ENCODE results near the gene B4GALT4.
"Not testable (repeated sequence)": the region's sequence is repeated elsewhere in the genome, so short reads cannot be mapped to it uniquely, and the experiment has no call there.

Gene B4GALT4, protein sequence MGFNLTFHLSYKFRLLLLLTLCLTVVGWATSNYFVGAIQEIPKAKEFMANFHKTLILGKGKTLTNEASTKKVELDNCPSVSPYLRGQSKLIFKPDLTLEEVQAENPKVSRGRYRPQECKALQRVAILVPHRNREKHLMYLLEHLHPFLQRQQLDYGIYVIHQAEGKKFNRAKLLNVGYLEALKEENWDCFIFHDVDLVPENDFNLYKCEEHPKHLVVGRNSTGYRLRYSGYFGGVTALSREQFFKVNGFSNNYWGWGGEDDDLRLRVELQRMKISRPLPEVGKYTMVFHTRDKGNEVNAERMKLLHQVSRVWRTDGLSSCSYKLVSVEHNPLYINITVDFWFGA

DNA sequence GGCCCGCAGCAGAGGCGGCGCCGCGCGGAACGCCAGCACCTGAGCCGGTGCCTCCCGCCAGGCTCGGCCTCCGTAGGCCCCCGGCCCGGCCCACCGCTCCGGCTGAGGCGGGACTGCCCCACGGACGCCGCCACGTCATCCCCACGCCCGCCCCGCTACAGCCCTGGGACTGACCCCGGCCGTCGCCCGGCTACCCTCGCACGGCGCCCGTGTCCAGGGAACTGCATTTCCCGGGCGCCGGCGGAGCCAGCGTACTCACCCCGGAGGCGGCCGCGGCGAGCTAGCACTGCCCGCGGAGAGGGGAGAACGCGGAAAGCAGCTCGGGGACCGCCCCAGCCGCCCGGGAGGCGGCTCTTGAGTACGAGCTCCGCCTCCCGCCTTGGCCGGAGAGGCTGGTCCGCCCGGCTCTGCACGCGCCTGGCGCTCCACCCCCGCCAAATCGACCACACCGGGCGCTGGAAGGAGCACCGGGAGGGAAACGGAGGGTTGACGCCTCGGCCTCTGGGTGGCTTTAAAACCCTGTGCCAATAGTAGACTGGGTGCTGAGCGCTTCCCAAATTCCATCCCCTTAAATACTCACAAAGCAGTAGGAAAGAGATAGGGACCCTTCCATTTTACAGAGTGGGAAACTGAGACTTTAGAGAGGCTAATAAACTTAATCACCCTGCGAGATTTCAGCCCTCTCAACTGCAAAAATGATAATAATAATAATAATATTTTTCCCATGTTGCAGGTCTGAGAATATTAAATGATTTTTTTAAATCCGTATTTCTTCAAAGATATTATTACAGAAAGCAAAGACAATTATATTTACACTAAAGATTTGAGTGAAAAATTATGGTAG, at the start of gene B4GALT4:
TSS of gene B4GALT4 (minus strand) at position 288 of the 844 bp plus-strand sequence. CDS start 10,779 bp downstream, outside the sequence.
- no peaks in the 10 kb centered on the region for H3K27me3 Mint-ChIP-seq
- DNase-seq (ENCODE audit: low spot score in 2 of 2) (peak; percentile 62 to 75), ATAC-seq (ENCODE audit: low read depth) (peak; percentile 83)
- H3K4me1 Mint-ChIP-seq, result peaks cover 17% of the 10 kb centered on the region
- no peaks in the 10 kb centered on the region for H3K9me3 Mint-ChIP-seq
- H3K27ac Mint-ChIP-seq, result peak within 1 kb of the TSS; percentile 79
- peaks cover 6% of the 10 kb centered on the region for H3K36me3 Mint-ChIP-seq
- peak within 1 kb of the TSS; percentile 86 for H3K4me3 Mint-ChIP-seq

DNA sequence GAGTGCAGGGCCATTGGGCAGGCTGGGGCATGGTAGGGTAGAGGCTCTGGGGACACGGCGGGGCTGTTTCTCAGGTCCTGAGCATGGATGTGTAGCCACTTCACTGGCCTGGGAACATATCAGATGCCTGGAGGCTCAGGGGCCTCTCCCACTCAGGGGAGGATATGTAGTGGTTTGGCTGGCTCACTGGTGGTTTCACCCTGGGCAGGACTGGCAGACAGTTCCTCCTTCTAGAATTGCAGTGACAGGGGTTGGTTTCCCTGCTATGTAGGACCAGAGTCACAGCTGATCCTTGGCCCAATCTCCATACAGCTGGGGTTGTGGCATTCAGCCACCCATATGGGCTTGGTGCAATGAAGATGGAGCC, 48.7 kb upstream of the B4GALT4 start:
- Mint-ChIP-seq H3K9me3 (peaks cover 10% of the 10 kb centered on the region), H3K4me1 (peaks cover 20% of the 10 kb centered on the region), H3K27ac (no peak overlapping the region), H3K36me3 (peaks cover 7% of the 10 kb centered on the region), H3K4me3 (no peak overlapping the region), H3K27me3 (no peaks in the 10 kb centered on the region)
- DNase-seq (ENCODE audit: low spot score in 2 of 2) (no peak), ATAC-seq (ENCODE audit: low read depth) (no peak)

DNA sequence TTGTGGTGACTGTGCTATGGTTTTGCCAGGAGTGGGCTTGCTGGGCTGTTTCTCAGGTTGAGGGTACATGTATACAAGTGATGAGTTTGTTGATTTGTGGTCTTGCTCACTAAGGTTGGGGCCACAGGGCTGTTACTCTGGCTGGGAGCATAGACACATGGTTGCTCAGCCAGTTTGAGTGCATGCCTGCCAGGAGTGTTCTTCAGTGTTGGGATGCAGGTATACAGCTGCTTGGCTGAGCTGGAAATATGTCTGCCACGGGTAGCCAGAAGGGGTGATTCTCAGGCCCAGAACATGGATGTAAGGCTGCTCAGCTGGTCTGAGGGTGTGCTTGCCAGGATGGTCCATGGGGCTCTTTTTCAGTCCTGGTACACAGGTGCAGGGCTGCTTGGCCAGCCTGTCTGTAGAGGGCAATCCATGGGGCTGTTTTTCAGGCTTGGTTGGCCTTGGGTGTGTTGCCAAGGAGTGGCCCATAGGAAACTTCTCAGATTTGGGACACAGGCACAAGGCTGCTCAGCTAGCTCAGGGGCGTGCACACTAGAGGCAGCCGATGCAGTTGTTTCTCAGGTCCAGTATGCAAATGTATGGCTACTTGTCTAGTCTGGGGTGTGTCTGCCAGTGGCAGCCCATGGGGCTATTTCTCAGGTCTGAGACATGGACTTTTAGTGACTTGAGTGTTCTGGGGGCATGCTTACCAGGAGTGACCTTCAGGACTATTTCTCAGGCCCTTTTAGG, 48.2 kb upstream of the B4GALT4 start:
- Mint-ChIP-seq H3K27ac (no peak overlapping the region), H3K4me1 (peaks cover 20% of the 10 kb centered on the region), H3K36me3 (peaks cover 7% of the 10 kb centered on the region), H3K27me3 (no peaks in the 10 kb centered on the region), H3K4me3 (no peak overlapping the region), H3K9me3 (peaks cover 11% of the 10 kb centered on the region)
- ATAC-seq (ENCODE audit: low read depth), result no peak
- no peak for DNase-seq (ENCODE audit: low spot score in 2 of 2)

DNA sequence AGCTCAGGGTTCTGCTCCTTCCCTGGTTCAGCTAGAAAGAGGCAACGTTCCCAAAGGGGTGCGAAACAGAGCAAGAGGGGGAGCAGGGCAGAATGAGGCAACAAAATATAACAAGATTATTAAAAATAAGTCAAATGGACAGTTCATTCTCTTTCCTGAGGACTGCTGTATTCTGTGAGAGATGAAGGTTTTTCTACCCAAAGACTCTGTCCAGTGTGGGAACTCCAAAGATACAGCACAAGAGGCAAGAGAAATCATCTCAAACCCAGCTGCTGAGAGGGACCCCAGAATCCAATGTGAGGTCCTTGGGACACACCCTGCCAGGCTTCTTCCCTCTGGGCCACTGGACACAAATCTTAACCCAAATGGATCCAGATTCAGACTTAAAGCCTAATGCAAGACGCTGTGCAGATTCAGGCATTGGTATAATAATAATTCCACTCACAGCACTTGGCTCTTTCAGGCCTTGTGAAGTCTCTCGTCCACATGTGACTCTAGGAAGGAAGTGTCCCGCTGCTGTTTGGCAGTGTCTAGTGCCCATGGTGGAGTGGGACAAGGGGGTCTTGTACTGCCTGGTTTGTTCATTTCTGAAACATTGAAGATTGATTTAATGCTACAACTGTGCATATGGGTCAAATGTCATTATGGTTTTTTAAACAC, 39.0 kb upstream of the B4GALT4 start:
- H3K4me3 Mint-ChIP-seq, result no peak overlapping the region
- H3K27me3 Mint-ChIP-seq, result no peaks in the 10 kb centered on the region
- no peak for ATAC-seq (ENCODE audit: low read depth)
- peaks cover 12% of the 10 kb centered on the region for H3K9me3 Mint-ChIP-seq
- H3K27ac Mint-ChIP-seq, result no peak overlapping the region
- DNase-seq (ENCODE audit: low spot score in 2 of 2), result no peak
- no peaks in the 10 kb centered on the region for H3K4me1 Mint-ChIP-seq
- H3K36me3 Mint-ChIP-seq, result peaks cover 9% of the 10 kb centered on the region

DNA sequence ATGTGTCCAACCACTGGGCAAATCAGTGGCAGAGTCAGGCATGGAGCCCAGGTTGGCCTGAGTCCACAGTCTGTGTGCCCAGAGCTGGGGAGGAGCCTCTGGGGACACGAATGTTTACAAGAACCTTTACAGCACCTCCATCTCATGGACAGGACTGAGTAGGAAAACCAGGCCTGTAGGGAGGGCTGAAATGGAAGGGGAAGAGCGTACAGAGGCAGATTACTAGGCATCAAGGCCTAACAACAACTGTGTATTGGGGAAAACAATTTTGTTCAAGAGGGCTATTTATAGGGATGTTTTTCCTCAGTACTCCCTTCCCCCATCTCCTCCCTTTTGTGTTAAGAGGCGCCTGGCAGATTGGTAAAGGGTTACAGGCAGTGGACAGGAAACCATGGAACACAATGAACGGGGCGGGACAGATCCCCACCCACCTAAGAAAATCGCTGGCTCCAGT, 38.5 kb upstream of the B4GALT4 start:
- Mint-ChIP-seq H3K4me3 (no peak overlapping the region), H3K9me3 (peaks cover 12% of the 10 kb centered on the region), H3K27ac (no peak overlapping the region), H3K27me3 (no peaks in the 10 kb centered on the region), H3K4me1 (no peaks in the 10 kb centered on the region), H3K36me3 (peaks cover 9% of the 10 kb centered on the region)
- ATAC-seq (ENCODE audit: low read depth) (no peak), DNase-seq (ENCODE audit: low spot score in 2 of 2) (no peak)

DNA sequence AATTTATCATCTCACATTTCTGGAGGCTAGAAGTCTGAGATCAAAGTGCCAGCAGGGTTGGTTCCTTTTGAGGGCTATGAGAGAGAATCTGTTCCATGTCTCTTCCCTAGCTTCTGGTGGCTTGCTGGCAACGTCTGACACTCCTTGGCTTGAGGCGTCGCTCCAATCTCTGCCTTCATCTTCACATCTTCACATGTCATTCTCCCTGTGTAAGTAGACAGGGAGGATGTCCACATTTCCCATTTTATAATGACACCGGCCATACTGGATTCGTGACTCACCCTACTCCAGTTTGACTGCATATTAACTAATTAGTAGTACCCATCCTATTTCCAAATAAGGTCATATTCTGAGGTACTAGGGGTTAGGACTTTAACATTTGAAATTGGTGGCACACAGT, 36.0 kb upstream of the B4GALT4 start:
- DNase-seq (ENCODE audit: low spot score in 2 of 2) (no peak), ATAC-seq (ENCODE audit: low read depth) (no peak)
- H3K36me3 Mint-ChIP-seq, result peaks cover 2% of the 10 kb centered on the region
- H3K9me3 Mint-ChIP-seq, result peaks cover 3% of the 10 kb centered on the region
- no peaks in the 10 kb centered on the region for H3K4me1 Mint-ChIP-seq
- no peaks in the 10 kb centered on the region for H3K27me3 Mint-ChIP-seq
- no peak overlapping the region for H3K4me3 Mint-ChIP-seq
- H3K27ac Mint-ChIP-seq, result no peak overlapping the region

DNA sequence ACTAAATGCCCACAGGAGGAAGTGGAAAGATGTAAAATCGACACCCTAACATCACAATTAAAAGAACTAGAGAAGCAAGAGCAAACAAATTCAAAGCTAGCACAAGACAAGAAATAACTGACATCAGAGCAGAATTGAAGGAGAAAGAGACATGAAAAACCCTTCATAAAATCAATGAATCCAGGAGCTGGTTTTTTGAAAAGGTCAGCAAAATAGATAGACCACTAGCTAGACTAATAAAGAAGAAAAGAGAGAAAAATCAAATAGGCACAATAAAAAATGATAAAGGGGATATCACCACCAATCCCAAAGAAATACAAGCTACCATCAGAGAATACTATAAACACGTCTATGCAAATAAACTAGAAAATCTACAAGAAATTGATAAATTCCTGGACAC, 29.5 kb upstream of the B4GALT4 start:
- H3K27ac Mint-ChIP-seq; H3K27me3 Mint-ChIP-seq; DNase-seq (ENCODE audit: low spot score in 2 of 2); ATAC-seq (ENCODE audit: low read depth); H3K36me3 Mint-ChIP-seq; H3K4me1 Mint-ChIP-seq; H3K4me3 Mint-ChIP-seq; H3K9me3 Mint-ChIP-seq: not testable (repeated sequence)

DNA sequence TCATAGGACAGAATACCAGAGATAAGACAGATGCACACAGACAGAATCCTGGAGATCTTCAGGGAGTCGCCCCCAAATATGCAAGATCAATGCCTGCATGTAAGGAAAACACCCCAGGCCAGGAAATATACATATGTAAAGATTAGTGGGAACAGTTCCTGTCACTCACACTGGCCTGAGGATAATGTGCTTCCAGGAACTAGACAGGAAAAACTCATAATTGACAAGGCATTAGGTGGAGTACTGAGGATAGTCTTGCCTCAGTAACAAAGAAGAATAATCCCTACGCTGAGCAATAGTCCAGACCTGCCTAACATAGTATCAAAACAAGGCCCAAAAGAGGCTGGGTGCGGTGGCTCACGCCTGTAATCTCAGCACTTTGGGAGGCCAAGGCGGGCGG, 20.4 kb upstream of the B4GALT4 start:
- Mint-ChIP-seq H3K27me3 (peaks cover 1% of the 10 kb centered on the region), H3K27ac (no peak overlapping the region), H3K9me3 (no peaks in the 10 kb centered on the region), H3K4me3 (no peak overlapping the region), H3K36me3 (no peaks in the 10 kb centered on the region), H3K4me1 (peaks cover 14% of the 10 kb centered on the region)
- no peak for ATAC-seq (ENCODE audit: low read depth)
- no peak for DNase-seq (ENCODE audit: low spot score in 2 of 2)

DNA sequence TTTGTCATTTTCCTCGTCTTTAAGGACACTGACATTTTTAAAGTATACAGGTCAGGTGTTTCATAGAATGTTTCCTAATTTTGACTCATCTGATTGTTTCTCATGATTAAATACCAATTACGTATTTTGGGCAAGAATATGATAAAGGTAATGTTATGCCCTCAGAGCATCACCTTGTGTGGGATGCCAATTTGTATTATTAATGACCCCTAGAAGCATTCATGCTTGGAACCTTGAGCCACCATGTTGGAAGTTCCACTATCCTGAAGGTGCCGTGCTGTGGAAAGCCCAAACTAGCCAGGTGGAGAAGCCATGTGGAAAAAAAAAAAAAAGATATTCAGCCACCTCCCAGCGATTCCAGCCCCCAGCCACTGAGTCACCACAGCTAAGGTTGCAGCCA, 19.1 kb upstream of the B4GALT4 start:
- Mint-ChIP-seq H3K27ac (no peak overlapping the region), H3K36me3 (peaks cover 2% of the 10 kb centered on the region), H3K4me1 (peaks cover 14% of the 10 kb centered on the region), H3K27me3 (peaks cover 1% of the 10 kb centered on the region), H3K9me3 (no peaks in the 10 kb centered on the region), H3K4me3 (no peak overlapping the region)
- ATAC-seq (ENCODE audit: low read depth) (no peak), DNase-seq (ENCODE audit: low spot score in 2 of 2) (no peak)

DNA sequence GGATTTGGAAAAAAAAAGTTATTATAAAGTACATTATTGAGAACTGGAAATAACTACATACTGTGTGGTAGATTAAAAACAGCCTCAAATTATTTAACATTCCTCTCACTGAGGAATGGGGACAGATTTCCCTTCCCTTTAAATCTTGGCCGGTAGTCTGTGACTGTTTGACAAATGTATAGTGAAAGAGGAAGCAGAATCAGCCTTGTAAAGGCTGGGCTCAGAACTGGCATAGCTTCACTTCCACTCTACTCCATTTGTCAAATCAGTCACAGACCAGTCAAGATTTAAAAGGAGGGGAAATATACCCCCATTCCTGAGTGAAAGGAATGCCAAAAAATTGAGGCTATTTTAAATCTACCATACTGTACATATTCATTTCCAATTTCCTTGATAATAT, 18.2 kb upstream of the B4GALT4 start:
- Mint-ChIP-seq H3K9me3 (no peaks in the 10 kb centered on the region), H3K27me3 (peaks cover 1% of the 10 kb centered on the region), H3K4me3 (no peak overlapping the region), H3K27ac (peak overlapping the region; percentile 45), H3K36me3 (peaks cover 2% of the 10 kb centered on the region), H3K4me1 (peaks cover 14% of the 10 kb centered on the region)
- DNase-seq (ENCODE audit: low spot score in 2 of 2) (no peak), ATAC-seq (ENCODE audit: low read depth) (peak; percentile 94)

DNA sequence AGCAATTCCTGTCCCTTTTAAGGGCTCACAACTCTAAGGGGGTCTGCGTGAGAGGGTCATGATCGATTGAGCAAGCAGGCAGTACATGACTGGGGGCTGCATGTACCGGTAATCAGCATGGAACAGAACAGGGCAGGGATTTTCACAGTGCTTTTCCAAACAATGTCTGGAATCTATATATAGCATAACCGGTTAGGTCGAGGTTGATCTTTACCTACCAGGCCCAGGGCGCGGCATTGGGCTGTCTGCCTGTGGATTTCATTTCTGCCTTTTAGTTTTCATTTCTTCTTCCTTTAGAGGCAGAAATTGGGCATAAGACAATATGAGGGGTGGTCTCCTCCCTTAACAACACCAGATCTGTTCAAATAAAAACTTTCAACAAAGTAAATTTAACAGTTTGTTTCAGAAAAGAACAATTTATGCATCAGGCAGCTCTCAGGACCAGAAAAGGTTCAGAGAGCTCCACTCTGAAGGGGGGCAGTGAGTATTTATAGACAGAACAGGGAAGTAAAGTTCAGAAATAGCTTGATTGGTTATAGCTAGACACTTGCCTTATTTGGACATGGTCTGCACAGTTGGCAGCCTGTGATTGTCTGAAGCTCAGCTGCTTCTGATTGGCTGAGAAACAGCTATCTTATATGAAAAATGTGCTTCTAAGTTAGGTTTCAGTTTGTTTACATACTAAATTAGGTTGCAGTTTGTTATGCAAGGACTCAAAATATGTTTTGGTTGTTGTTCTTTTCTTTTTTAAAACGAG, 17.2 kb upstream of the B4GALT4 start:
- peaks cover 2% of the 10 kb centered on the region for H3K36me3 Mint-ChIP-seq
- H3K27me3 Mint-ChIP-seq, result peaks cover 1% of the 10 kb centered on the region
- H3K27ac Mint-ChIP-seq, result peak overlapping the region; percentile 82
- DNase-seq (ENCODE audit: low spot score in 2 of 2) (no peak), ATAC-seq (ENCODE audit: low read depth) (peak; percentile 68)
- H3K4me1 Mint-ChIP-seq, result peaks cover 14% of the 10 kb centered on the region
- H3K9me3 Mint-ChIP-seq, result no peaks in the 10 kb centered on the region
- H3K4me3 Mint-ChIP-seq, result peak overlapping the region; percentile 21

DNA sequence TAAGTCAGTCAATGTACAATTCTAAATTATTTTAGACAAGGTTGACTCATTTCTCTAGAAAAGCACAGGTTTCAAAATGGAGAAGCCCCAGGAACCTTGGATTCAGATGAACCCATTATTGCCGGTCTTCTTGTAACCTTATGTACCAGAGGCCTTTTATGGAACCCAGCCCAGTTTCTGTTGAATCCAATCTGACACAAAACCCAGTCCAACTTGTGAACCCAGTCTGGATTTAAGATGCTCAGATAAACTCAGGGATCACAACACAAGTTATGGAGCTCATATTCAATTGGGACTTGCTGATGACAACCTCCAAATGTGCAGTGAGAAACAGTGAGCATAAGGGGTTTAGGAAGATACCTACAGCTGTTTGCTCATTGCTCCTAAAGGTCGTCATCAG, 16.4 kb upstream of the B4GALT4 start:
- peak overlapping the region; percentile 21 for H3K4me3 Mint-ChIP-seq
- peaks cover 14% of the 10 kb centered on the region for H3K4me1 Mint-ChIP-seq
- H3K27ac Mint-ChIP-seq, result peak overlapping the region; percentile 82
- ATAC-seq (ENCODE audit: low read depth) (no peak), DNase-seq (ENCODE audit: low spot score in 2 of 2) (no peak)
- peaks cover 1% of the 10 kb centered on the region for H3K27me3 Mint-ChIP-seq
- no peaks in the 10 kb centered on the region for H3K9me3 Mint-ChIP-seq
- peaks cover 2% of the 10 kb centered on the region for H3K36me3 Mint-ChIP-seq

DNA sequence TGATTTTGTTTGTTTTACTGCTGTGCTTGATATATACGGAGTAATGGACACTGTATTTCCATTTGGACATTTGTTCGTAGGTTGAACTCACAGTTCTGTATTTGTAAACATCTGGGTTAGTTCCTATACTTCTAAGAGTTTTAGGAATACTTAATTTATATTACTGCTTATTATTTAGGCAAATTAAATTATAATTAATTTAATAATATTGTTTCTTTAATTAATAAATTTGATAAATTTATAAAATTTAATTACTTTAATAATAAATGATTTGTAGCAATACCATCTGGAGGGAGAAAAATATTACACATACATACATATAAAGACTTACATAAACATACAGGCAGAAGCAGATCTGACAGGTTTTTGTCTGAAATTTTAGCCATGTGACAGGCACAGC, 14.5 kb upstream of the B4GALT4 start:
- DNase-seq (ENCODE audit: low spot score in 2 of 2) (no peak), ATAC-seq (ENCODE audit: low read depth) (no peak)
- Mint-ChIP-seq H3K4me1 (peaks cover 14% of the 10 kb centered on the region), H3K27ac (no peak overlapping the region), H3K4me3 (no peak overlapping the region), H3K27me3 (no peaks in the 10 kb centered on the region), H3K9me3 (no peaks in the 10 kb centered on the region), H3K36me3 (peaks cover 2% of the 10 kb centered on the region)
